Stimulated activated CD8-positive, alpha-beta memory T cell treated with anti-CD3 and anti-CD28 coated beads, Interleukin-12 subunit alpha, Interleukin-12 subunit beta, amount 100 ng/mL, for 4 hours (primary cell): ENCODE measurements around the gene AGMO.
"Not testable (repeated sequence)": the region's sequence is repeated elsewhere in the genome, so short reads cannot be mapped to it uniquely, and the experiment has no call there.

Experiments
- DNase-seq: peaks from one replicate; pipeline ENCODE4 v3.0.0-alpha.2; 2020; ENCODE audit warnings: low read depth

Gene AGMO

GRCh38 chr7:15559416-15559928 is 2.3 kb downstream of the AGMO start:
- no peak for DNase-seq

- DNase-seq: no peak
These were observed 3.1 kb downstream of the AGMO start for GRCh38 chr7:15558756-15559155.

- no peak for DNase-seq
These were observed 4.1 kb downstream of the AGMO start for GRCh38 chr7:15557686-15558085.

GRCh38 chr7:15557186-15557585 is 4.6 kb downstream of the AGMO start:
- DNase-seq: no peak

- DNase-seq: no peak
These were observed 5.3 kb downstream of the AGMO start for GRCh38 chr7:15556339-15557105.

- DNase-seq: no peak
These were observed 6.4 kb downstream of the AGMO start for GRCh38 chr7:15555381-15555859.

- no peak for DNase-seq
These were observed 7.1 kb downstream of the AGMO start for GRCh38 chr7:15554744-15555143.

GRCh38 chr7:15554081-15554480 is 7.7 kb downstream of the AGMO start:
- no peak for DNase-seq

- not testable (repeated sequence) for DNase-seq
These were observed 14.5 kb downstream of the AGMO start for GRCh38 chr7:15547320-15547719.

- no peak for DNase-seq
These were observed 15.5 kb downstream of the AGMO start for GRCh38 chr7:15546272-15546792.

GRCh38 chr7:15544050-15544449 is 17.8 kb downstream of the AGMO start:
- DNase-seq: no peak

- DNase-seq: no peak
These were observed 18.6 kb downstream of the AGMO start for GRCh38 chr7:15543256-15543655.

GRCh38 chr7:15527648-15528047 is 34.2 kb downstream of the AGMO start:
- DNase-seq: no peak

- no peak for DNase-seq
These were observed 36.1 kb downstream of the AGMO start for GRCh38 chr7:15525652-15526263.

GRCh38 chr7:15524077-15524476 is 37.7 kb downstream of the AGMO start:
- DNase-seq: no peak

GRCh38 chr7:15517865-15518264 is 44.0 kb downstream of the AGMO start:
- not testable (repeated sequence) for DNase-seq

- DNase-seq: no peak
These were observed 46.6 kb downstream of the AGMO start for GRCh38 chr7:15515252-15515651.

GRCh38 chr7:15508258-15508657 is 53.6 kb downstream of the AGMO start:
- DNase-seq: no peak

GRCh38 chr7:15507708-15508107 is 54.1 kb downstream of the AGMO start:
- no peak for DNase-seq

GRCh38 chr7:15507171-15507570 is 54.6 kb downstream of the AGMO start:
- no peak for DNase-seq

GRCh38 chr7:15505761-15506160 is 56.1 kb downstream of the AGMO start:
- no peak for DNase-seq

GRCh38 chr7:15504351-15504750 is 57.5 kb downstream of the AGMO start:
- no peak for DNase-seq

GRCh38 chr7:15503603-15504290 is 58.1 kb downstream of the AGMO start:
- no peak for DNase-seq
